Muscle of arm (tissue), 14 donors: ENCODE measurements around the gene HABP2. TPM values are rescaled to one million over a fixed set of nuclear protein-coding genes. Genes with fewer than 3 reads are reported as not detected.

Source experiments
- DNase-seq: peaks from one replicate; pipeline ENCODE4 v3.0.0-alpha.2; 2013
- long read RNA-seq, 11 donors: transcript quantifications; one replicate each; lab custom pipeline, GENCODE V29; 2026
- polyA plus RNA-seq, 12 donors: library from polyadenylated mRNA; unstranded; fragments of 120-200 nt; gene quantifications; one replicate each; pipeline ENCODE4 v1.2.1, GENCODE V29; 2013; ENCODE audit not compliant: insufficient read length in 12 of 12

The HABP2 gene
- 1 to 10 TPM in 1 of 12 donors, under 1 TPM in 8, not detected in 3; 0.05 to 1.2 (median 0.13) TPM for polyA plus RNA-seq
- long read RNA-seq, donor 1: 0 reads
- long read RNA-seq, donor 2: 0 reads
- long read RNA-seq, donor 3: 0 reads
- long read RNA-seq, donor 4, partial matches to known transcripts: 38 of 38 reads
- long read RNA-seq, donor 4, other reads (novel, unspliced or antisense): 0 of 38 reads
- long read RNA-seq, donor 5: 0 reads
- long read RNA-seq, donor 6: 0 reads
- long read RNA-seq, donor 7: 0 reads
- long read RNA-seq, donor 8: 0 reads
- long read RNA-seq, donor 9: 0 reads
- long read RNA-seq, donor 10: 0 reads
- long read RNA-seq, donor 11: 0 reads

- no peak for DNase-seq
These were observed at the start of gene HABP2 for GRCh38 chr10:113552701-113553100. HABP2 (plus strand) TSS chr10:113553053; CDS start chr10:113553122, 69 bp downstream.

GRCh38 chr10:113503930-113504329 lies 48.9 kb upstream of the HABP2 start:
- no peak for DNase-seq

GRCh38 chr10:113504423-113504822 lies 48.4 kb upstream of the HABP2 start:
- no peak for DNase-seq

- DNase-seq: no peak
These were observed 46.4 kb upstream of the HABP2 start for GRCh38 chr10:113506476-113506875.

DNA sequence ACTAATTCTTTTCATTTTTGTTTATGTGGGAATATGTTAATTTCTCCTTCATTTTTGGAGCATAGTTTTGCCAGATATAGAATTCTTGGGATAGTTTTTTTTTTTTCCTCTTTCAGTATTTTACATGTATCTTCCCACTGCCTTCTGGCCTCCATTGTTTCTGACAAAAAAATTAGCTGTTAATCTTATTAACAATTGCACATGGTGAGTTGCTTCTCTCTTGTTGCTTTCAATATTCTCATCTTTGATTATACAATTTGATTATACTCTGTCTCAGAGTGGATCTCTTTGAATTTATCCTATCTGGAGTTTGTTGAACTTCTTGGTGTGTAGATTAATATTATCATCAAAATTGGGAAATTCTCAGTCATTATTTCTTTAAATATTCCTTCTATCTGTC lies 41.4 kb upstream of the HABP2 start:
- no peak for DNase-seq

DNA sequence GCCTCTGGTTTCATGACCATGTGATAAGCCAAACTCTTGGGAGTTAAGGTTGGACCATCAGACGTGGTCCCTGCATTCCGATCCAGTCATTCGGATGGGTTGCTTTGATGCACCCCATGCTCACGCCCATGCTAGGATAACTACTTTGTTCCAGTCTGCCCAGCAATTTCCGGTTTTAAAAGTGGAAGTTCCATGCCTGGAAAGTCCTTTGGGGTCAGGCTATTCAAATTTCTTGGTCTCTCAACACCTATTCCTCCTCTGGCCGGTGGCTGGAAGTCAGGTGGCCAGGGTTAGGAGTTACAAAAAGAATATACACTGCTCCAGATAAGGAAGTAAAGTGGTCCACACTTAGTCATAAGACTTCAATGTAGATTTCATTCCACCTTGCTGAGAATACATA lies 37.7 kb upstream of the HABP2 start:
- no peak for DNase-seq

GRCh38 chr10:113515601-113516000 lies 37.3 kb upstream of the HABP2 start:
- peak; percentile 48 for DNase-seq

GRCh38 chr10:113516061-113516460 lies 36.8 kb upstream of the HABP2 start:
- no peak for DNase-seq

- DNase-seq: no peak
These were observed 35.5 kb upstream of the HABP2 start for GRCh38 chr10:113517165-113517900.

- DNase-seq: no peak
These were observed 35.0 kb upstream of the HABP2 start for GRCh38 chr10:113517901-113518260.

DNA sequence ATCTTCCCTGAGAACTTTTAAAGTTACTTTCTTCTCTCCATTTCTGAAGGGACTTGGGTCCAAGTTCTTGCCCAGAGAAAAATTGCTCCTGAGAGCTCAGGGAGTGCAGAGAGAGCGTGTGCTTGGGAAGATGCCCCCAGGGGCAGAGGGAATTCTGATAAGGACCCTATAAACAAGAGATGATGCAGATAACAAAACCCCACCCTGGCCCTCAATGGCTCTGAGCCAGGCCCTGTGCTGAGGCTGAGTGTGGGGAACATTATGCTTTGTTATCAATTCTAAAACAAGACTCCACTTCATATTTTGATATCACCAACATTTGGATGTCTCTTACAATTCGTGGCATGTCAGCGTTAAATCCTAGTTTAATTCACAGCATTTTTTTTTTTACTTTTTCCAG lies 34.4 kb upstream of the HABP2 start:
- DNase-seq: no peak

DNA sequence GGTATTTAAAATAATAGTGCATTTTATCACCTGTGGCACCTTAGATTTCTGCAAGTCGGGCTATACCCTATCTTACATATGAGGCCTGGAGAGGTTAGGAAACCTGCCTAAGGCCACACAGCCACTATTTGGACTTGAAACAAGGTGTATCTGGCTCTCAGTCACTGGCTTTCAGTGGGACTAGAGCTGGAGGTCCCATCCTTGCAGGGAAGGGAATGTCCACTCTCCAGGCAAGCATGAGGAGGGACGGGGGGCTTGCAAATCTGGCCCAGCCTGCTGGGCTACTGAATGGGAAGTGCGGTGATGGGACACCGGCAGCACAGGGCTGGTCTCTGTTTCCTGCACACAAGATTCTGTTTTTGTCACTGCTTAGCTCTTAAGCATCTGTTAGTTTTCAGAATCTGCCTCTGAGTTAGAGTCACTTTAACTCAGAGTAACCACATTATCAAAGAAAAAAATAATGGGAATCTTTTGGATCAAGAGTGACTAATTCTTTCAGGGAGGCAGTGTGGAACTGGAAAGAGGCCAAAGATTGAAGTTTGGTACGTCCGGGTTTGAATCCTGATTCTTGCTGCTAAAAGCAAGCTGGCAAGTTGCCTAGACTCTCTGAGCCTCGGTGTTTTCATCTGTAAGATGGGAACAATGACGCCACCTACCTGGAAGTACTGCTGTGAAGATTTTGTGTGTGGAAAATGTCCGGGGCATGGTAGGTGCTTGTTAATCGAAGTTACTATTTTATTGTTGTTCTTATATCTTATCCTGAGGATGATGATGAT lies 33.8 kb upstream of the HABP2 start:
- no peak for DNase-seq

- DNase-seq: no peak
These were observed 33.2 kb upstream of the HABP2 start for GRCh38 chr10:113519681-113520115.

- DNase-seq: no peak
These were observed 32.6 kb upstream of the HABP2 start for GRCh38 chr10:113520261-113520660.

DNA sequence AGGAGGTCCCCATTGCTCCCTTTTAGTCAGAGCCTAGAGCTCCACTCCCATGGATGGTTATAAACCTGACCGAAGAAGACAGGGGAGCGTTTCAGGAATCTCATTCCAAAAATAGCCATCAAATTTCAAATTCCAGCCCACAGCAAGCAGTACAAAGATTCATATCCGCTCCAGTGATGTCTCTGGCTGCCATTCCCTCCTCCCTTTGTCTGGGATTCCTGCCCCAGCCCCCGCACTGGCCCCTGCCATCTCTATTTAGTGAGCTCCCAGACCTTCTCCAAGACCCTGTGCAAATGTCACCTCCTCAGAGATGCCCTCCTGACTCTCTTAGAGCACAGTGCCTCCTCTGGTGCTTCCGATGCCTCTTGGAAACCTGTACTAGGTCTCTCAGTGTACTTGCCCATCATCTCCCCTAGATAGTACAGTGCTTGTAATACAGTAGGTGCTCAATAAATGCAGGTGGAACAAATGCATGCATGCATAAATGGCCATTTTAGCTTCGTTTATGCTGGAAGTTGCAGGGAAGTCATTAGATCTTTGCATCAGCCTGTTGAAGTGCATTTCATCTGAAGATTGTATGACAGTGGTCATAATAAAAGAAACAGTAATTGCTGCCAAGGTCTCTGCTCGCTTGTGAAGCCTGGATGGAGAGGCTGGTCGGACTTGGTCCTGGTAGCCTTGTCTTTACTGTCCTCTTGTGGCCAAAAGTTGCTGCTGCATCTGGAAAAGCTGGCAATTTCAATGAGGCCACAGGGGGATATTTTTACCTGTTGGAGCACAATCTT lies 32.0 kb upstream of the HABP2 start:
- peak; percentile 87 for DNase-seq

- no peak for DNase-seq
These were observed 31.4 kb upstream of the HABP2 start for GRCh38 chr10:113521475-113521795.

DNA sequence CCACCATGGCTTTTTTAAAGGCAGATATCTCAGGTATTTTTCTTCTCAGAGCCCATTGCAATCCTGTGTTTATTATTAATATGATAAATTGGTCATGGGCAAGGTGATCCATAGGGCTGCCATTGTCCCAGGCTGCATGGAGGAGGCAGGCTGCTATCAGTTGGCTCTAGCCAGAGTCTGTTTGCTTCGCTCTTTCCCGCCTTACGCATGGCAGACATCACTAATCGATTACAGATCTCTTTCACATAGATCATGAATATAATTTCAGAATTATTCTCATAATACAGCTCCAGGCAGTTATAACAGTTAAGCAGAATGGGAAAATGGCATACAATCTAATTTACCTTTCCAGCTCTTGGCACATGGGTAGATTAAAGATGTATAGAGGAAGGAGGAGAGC lies 30.4 kb upstream of the HABP2 start:
- DNase-seq: no peak

DNA sequence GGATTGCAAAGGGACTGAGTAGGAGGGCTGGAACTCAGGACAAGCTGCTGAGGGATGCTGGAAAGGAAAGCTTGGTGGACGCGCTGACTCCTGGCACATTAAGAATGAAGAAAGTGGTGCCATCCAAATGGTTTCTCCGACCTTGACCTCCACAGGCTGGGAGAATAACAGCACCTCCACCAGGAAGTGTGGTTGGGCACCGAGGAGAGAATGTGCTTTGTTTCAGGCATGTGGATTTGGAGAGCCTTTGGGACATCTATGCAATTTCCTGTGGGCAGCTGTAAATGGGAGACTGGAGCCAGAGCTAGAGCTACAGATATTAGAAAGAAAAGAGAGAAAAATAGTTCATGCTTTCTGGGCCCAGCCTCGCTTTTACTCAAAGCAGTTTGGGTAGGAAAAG lies 29.8 kb upstream of the HABP2 start:
- no peak for DNase-seq

- no peak for DNase-seq
These were observed 29.2 kb upstream of the HABP2 start for GRCh38 chr10:113523628-113524027.

DNA sequence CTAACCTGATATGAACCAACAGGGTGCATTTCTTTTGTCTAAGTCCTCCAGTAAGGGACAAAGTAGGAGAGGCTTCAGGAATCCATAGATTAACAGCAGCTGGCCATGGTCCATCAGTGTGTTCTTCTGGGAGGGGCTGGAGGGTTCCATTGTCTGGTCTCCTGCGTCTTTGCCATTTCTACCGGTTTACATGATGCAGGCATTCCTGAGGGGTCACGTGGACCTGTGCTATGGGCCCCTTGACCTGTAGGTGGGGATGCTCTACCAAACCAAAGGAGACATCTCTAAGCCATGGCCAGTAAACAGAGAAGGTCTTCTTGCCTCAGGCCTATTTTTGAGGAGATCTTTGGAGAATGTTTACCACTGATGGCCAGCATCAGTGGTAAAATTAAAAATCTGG lies 28.7 kb upstream of the HABP2 start:
- DNase-seq: no peak

GRCh38 chr10:113524539-113525490 lies 28.0 kb upstream of the HABP2 start:
- DNase-seq: no peak
